ENCODE measurements around the gene YEATS4. TPM values are rescaled to one million over a fixed set of nuclear protein-coding genes. Genes with fewer than 3 reads are reported as not detected.

The YEATS4 gene
- polyA plus RNA-seq, 3 donors = 6.6 to 20.9 (median 16.0) TPM

DNA sequence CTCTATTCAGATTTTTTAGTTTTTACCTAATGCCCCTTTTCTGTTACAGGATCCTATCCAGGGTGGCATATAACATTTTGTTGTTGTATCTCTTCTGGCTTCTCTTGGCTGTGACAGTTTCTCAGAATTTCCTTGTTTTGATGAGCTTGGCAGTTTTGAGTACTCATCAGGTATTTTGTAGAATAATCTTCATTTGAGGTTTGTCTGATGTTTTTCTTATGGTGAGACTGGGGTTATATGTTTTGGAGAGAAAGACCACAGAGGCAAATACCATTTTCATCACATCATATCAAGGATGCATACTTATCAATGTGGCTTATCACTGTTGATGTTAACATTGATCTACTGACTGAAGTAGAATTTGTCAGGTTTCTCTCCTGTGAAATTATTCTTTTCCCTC, 25.4 kb upstream of the YEATS4 start:
- Histone ChIP-seq H3K36me3 (replicated peaks in 1 of 2; ENCODE audit: control insufficient read depth in 1 of 2, insufficient read depth in 2 of 2, low read length in 2 of 2) (no peaks in the 10 kb centered on the region), H3K9me3 (replicated peaks in 1 of 2; ENCODE audit: control insufficient read depth in 1 of 2, insufficient read depth in 1 of 2, low read length in 2 of 2) (no peaks in the 10 kb centered on the region), H3K27me3 (ENCODE audit: control insufficient read depth in 2 of 2, insufficient read depth in 2 of 2, low read length in 2 of 2) (no peaks in the 10 kb centered on the region), H2AFZ (ENCODE audit: insufficient read depth, low read depth, low read length, poor library complexity, severe bottlenecking) (no peak overlapping the region), H3K9ac (ENCODE audit: insufficient read depth, low read length, poor library complexity, severe bottlenecking) (no peak overlapping the region), H3K79me2 (ENCODE audit: insufficient read depth, low read length) (peaks cover 85% of the 10 kb centered on the region), H4K20me1 (ENCODE audit: insufficient read depth, low read length) (no peaks in the 10 kb centered on the region), H3K4me2 (replicated peaks; ENCODE audit: extremely low read depth, low read length, poor library complexity, severe bottlenecking) (peak overlapping the region; percentile 26), H3K4me1 (ENCODE audit: control insufficient read depth in 1 of 2, insufficient read depth in 2 of 2, low read length in 2 of 2) (peaks cover 82 to 99% of the 10 kb centered on the region in 2 donors), H3K27ac (ENCODE audit: low read depth in 1 of 2, low read length in 2 of 2) (peak overlapping the region in 1 of 2 donors; percentile 69), H3K4me3 (replicated peaks in 1 of 3; ENCODE audit: low read depth in 2 of 3, low read length in 3 of 3) (peak overlapping the region in 1 of 3 experiments; percentile 39)
- peaks cover 71% of the 10 kb centered on the region for H3K4me1 Mint-ChIP-seq
- no peak overlapping the region for H3K4me3 Mint-ChIP-seq
- H3K36me3 Mint-ChIP-seq = no peaks in the 10 kb centered on the region
- no peaks in the 10 kb centered on the region for H3K9me3 Mint-ChIP-seq
- intact Hi-C loops (cut with micrococcal nuclease) = no loop called here
- no peak for DNase-seq
- TF ChIP-seq CTCF (IDR thresholded peaks at IDR 0.05) = no peak
- no peaks in the 10 kb centered on the region for H3K27me3 Mint-ChIP-seq (ENCODE audit: low read depth in 3 of 3)
- H3K27ac Mint-ChIP-seq = peak overlapping the region in 6 of 7 donors; percentile 52 to 85 (median 72)

GRCh38 chr12:69337311-69338090, 22.0 kb upstream of the YEATS4 start:
- Histone ChIP-seq H3K4me2 (replicated peaks; ENCODE audit: extremely low read depth, low read length, poor library complexity, severe bottlenecking) (peak overlapping the region; percentile 75), H3K4me3 (replicated peaks in 1 of 3; ENCODE audit: low read depth in 2 of 3, low read length in 3 of 3) (peak overlapping the region; percentile 5 to 69 (median 44)), H3K27ac (ENCODE audit: low read depth in 1 of 2, low read length in 2 of 2) (peak overlapping the region; percentile 36 to 93), H3K36me3 (replicated peaks in 1 of 2; ENCODE audit: control insufficient read depth in 1 of 2, insufficient read depth in 2 of 2, low read length in 2 of 2) (no peaks in the 10 kb centered on the region), H3K27me3 (ENCODE audit: control insufficient read depth in 2 of 2, insufficient read depth in 2 of 2, low read length in 2 of 2) (no peaks in the 10 kb centered on the region), H2AFZ (ENCODE audit: insufficient read depth, low read depth, low read length, poor library complexity, severe bottlenecking) (no peak overlapping the region), H3K79me2 (ENCODE audit: insufficient read depth, low read length) (peaks cover 85% of the 10 kb centered on the region), H3K4me1 (ENCODE audit: control insufficient read depth in 1 of 2, insufficient read depth in 2 of 2, low read length in 2 of 2) (peaks cover 96 to 99% of the 10 kb centered on the region in 2 donors), H4K20me1 (ENCODE audit: insufficient read depth, low read length) (no peaks in the 10 kb centered on the region), H3K9me3 (replicated peaks in 1 of 2; ENCODE audit: control insufficient read depth in 1 of 2, insufficient read depth in 1 of 2, low read length in 2 of 2) (no peaks in the 10 kb centered on the region), H3K9ac (ENCODE audit: insufficient read depth, low read length, poor library complexity, severe bottlenecking) (peak overlapping the region; percentile 45)
- H3K4me3 Mint-ChIP-seq = peak overlapping the region; percentile 54 to 80
- no peaks in the 10 kb centered on the region for H3K27me3 Mint-ChIP-seq (ENCODE audit: low read depth in 3 of 3)
- TF ChIP-seq CTCF (IDR thresholded peaks at IDR 0.05) = no peak
- DNase-seq = peak in 1 of 3 donors; percentile 30
- intact Hi-C loops (cut with micrococcal nuclease) = no loop called here
- H3K36me3 Mint-ChIP-seq = no peaks in the 10 kb centered on the region
- WGBS (ENCODE audit: insufficient coverage) = no CpG with 5 or more reads among the region's 2 CpGs
- H3K4me1 Mint-ChIP-seq = peaks cover 84% of the 10 kb centered on the region
- peak overlapping the region; percentile 92 to 95 (median 94) for H3K27ac Mint-ChIP-seq
- no peaks in the 10 kb centered on the region for H3K9me3 Mint-ChIP-seq
